Thymus (tissue), 11 donors: ENCODE measurements around the gene TMCC3. TPM values are rescaled to one million over a fixed set of nuclear protein-coding genes. Genes with fewer than 3 reads are reported as not detected.

Experiments used
- DNase-seq, 9 donors: peaks; one replicate each; pipeline ENCODE4 v3.0.0-alpha.2; 2013; ENCODE audit warnings: low spot score in 9 of 9, low read depth in 6 of 9, missing footprints in 1 of 9
- H3K27ac ChIP-seq, 2 donors: one replicate each; pipeline ENCODE4 v1.5.1; 2013; ENCODE audit warnings: control low read depth in 1 of 2, low read depth in 1 of 2, low read length in 1 of 2, mild to moderate bottlenecking in 1 of 2, moderate library complexity in 1 of 2
- H3K27me3 ChIP-seq, 2 donors: one replicate each; pipeline ENCODE4 v1.5.1; 2013; ENCODE audit warnings: low read length in 1 of 2; ENCODE audit not compliant: control insufficient read depth in 2 of 2, insufficient read depth in 1 of 2
- H3K36me3 ChIP-seq, 2 donors: one replicate each; pipeline ENCODE4 v1.5.1; 2013; ENCODE audit warnings: low read length in 1 of 2, mild to moderate bottlenecking in 1 of 2, moderate library complexity in 1 of 2; ENCODE audit not compliant: control insufficient read depth in 2 of 2, insufficient read depth in 2 of 2
- H3K4me1 ChIP-seq, 2 donors: one replicate each; pipeline ENCODE4 v1.5.1; 2013; ENCODE audit warnings: low read length in 2 of 2; ENCODE audit not compliant: control insufficient read depth in 2 of 2, insufficient read depth in 2 of 2
- H3K4me3 ChIP-seq, 2 donors: one replicate each; pipeline ENCODE4 v1.5.1; 2013; ENCODE audit warnings: low read length in 2 of 2, control low read depth in 1 of 2, mild to moderate bottlenecking in 1 of 2
- H3K9me3 ChIP-seq, 2 donors: one replicate each; pipeline ENCODE4 v1.5.1; 2013; ENCODE audit warnings: low read length in 1 of 2, mild to moderate bottlenecking in 1 of 2; ENCODE audit not compliant: control insufficient read depth in 2 of 2, insufficient read depth in 1 of 2
- WGBS: extraction: QIAGEN DNeasy Blood & Tissue Kit; methylation state at CpG from one replicate; pipeline ENCODE4 v1.1.7; 2013; 5-methylcytosine and 5-hydroxymethylcytosine counted together
- polyA plus RNA-seq: library from polyadenylated mRNA; stranded (reverse); fragments of 200-250 nt; gene quantifications from one replicate; pipeline ENCODE4 v1.2.3, GENCODE V29; 2013
- total RNA-seq: library from RNA; stranded (reverse); fragments of 120-200 nt; gene quantifications from one replicate; pipeline ENCODE4 v1.2.4, GENCODE V29; 2013
- donor health status: healthy.

TMCC3 gene
- total and polyA plus RNA-seq, 2 donors = 3.0 to 4.0 TPM

DNA sequence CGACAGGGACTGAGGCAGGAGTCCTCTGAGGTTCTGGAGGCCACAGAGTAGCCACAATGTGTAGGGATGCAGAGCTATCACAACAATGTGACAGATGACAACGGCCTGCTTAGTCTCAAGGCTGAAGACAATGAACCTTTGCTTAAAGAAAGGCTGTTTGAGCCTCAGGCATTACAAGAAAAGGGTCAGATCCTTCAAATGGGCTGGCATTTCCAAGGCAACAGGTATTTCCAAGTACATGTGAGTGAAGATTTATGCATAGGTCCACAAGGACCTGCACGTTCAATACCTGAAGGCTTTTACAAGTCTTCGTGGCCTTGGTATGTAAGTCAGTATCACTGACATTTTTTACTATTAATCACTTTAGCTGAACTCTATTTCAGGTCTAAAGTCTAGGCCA lies 62.0 kb downstream of the TMCC3 start:
- no peak for DNase-seq
- H3K4me1 ChIP-seq = no peaks in the 10 kb centered on the region

DNA sequence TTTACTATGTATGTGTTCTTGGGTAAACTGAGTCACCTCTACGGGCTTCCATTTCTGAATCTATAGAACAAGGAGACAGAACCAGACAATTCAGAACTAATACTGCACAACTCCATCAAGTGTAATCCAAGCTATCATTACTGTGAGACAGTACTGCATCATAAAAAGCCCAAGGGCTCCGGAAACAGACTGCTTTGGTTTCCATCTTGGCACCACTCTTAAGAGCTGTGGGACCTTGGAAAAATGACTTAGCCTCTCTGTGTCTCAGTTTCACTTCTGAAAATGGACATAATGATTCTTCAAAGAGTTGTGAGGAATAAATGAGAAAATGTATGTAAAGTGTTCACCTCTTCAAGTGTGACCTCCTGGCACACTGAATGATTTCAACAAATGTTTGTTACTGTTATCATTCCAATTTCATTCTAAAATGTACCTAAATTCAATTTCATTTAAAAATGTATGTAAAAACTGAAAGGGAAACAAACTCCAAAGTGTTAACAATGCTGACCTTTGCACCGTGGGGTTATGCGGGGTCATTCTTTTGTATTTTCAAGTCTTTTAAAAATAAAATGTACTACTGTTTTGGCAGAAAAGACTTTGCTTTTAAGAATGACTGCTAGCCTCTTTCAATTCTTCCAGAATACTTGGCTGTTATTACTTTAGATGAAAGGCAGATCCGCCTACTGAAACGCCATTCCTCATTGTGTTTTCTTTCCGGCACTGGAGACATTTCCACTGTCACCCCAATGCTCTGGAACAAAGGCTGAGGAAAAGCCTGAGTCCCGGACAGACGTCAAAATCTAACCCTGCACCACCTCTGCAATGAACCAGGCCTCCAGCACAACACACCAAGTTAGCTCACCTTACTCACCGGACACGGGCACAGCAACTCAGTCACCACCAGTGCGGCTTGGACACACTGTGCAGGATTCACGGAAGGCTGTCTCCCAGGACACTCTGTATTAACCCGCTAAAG lies 62.8 kb downstream of the TMCC3 start:
- Histone ChIP-seq H3K9me3 (no peaks in the 10 kb centered on the region), H3K36me3 (no peaks in the 10 kb centered on the region), H3K4me1 (no peaks in the 10 kb centered on the region), H3K27me3 (no peaks in the 10 kb centered on the region), H3K4me3 (no peak overlapping the region), H3K27ac (no peak overlapping the region)
- DNase-seq = no peak
- WGBS = 95% methylated on average over 14 of the region's 14 CpGs

More for the DNA sequence above, 62.0 kb downstream of the TMCC3 start:
- 83% methylated on average over 4 of the region's 4 CpGs for WGBS
- Histone ChIP-seq H3K27me3 (no peaks in the 10 kb centered on the region), H3K27ac (no peak overlapping the region), H3K4me3 (no peak overlapping the region), H3K9me3 (no peaks in the 10 kb centered on the region), H3K36me3 (no peaks in the 10 kb centered on the region)

DNA sequence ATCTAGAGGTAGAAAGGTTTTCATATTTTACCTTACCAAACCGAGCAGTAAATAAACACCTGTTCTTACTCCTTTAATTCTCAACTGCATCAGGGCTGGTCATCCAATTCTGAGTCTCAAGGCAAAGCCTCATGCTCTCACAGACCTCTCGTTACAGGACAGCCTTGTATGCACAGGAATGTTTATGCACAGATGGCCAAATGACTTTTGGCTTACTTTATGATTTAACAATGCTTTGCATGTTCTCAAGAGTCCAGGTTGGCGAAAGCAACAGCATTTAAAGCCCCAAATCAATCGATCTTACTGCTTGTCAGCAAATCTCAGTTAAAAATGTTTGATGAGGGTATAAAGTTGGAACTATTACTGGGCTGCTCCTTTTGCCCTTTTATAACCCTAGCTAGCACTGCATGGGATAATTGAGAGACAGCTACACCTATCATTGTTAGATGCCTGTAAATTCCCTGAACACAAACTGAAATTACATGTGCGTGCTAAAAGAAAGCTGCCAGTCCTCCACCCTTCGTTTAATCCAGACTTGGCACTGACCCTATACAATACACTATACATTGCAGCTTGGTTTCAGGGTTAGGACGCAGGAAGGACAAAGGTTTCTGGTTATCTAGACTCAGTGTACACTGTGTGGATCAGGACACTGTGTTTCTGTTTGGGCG lies 63.6 kb downstream of the TMCC3 start:
- Histone ChIP-seq H3K9me3 (no peaks in the 10 kb centered on the region), H3K4me1 (no peaks in the 10 kb centered on the region), H3K4me3 (no peak overlapping the region), H3K27me3 (no peaks in the 10 kb centered on the region), H3K36me3 (no peaks in the 10 kb centered on the region), H3K27ac (no peak overlapping the region)
- WGBS = 93% methylated on average over 8 of the region's 8 CpGs
- DNase-seq = no peak

DNA sequence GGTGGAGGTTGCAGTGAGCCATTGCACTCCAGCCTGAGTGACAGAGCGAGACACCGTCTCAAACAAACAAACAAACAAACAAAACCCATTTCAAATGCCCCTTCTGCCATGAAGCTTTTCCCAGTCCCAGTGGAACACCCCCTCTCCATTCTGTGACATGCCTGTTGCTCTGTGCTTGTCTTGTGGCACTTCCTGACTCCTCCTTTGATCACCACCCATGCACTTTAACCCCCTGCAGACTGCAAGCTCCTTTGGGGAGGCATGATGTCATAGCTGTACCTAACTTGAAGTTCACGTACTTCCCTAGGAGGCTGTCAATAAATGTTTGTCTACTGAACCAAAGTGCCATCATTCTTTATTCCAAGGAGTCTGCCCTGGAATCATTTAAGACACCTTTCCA lies 64.7 kb downstream of the TMCC3 start:
- Histone ChIP-seq H3K4me3 (no peak overlapping the region), H3K27me3 (no peaks in the 10 kb centered on the region), H3K9me3 (no peaks in the 10 kb centered on the region), H3K4me1 (no peaks in the 10 kb centered on the region), H3K27ac (no peak overlapping the region), H3K36me3 (no peaks in the 10 kb centered on the region)
- 89% methylated on average over 3 of the region's 3 CpGs for WGBS
- DNase-seq = peak in 3 of 9 donors; percentile 13 to 34 (median 20)

DNA sequence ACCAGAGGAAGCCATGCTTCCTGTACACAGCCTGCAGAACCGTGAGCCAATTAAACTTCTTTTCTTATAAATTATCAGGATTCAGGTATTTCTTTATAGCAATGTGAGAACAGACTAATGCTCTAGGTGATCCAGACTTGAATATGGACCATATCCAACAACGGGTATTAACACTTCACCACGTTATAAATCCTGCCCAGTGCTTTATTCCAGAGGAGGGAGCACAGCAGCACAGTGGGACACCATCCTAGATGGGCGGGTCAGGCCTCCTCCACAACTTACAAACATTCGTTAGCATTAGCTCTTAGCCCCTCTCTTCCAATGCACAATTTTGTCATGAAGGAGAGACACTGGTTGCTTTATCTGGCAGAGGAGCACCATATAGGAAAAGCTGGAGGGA lies 66.0 kb downstream of the TMCC3 start:
- no peaks in the 10 kb centered on the region for H3K4me1 ChIP-seq
- no peaks in the 10 kb centered on the region for H3K27me3 ChIP-seq
- no peaks in the 10 kb centered on the region for H3K36me3 ChIP-seq
- H3K27ac ChIP-seq = no peak overlapping the region
- no peaks in the 10 kb centered on the region for H3K9me3 ChIP-seq
- WGBS = 84% methylated on average over 5 of the region's 5 CpGs
- no peak overlapping the region for H3K4me3 ChIP-seq
- no peak for DNase-seq

DNA sequence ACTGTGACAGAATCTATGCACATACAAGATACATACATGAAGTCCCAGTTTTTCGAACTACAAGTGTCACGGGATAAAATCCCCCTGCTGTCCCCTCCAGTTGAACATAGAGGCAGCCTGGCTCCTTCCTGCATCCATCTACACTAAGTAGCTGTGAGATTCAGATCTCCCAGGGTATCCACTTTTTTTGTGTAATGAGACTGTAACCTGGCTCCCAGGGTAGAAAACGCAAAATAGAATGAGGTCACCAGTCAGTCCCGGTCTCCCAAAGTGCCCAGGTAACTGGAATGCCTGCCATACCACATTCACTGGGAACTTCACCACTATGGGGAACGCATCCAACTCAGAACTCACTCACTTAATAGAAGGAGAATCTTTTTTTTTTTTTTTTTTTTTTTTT lies 67.8 kb downstream of the TMCC3 start:
- WGBS = 96% methylated on average over 5 of the region's 5 CpGs
- DNase-seq = no peak
- H3K4me3 ChIP-seq = no peak overlapping the region
- H3K9me3 ChIP-seq = no peaks in the 10 kb centered on the region
- no peaks in the 10 kb centered on the region for H3K27me3 ChIP-seq
- no peak overlapping the region for H3K27ac ChIP-seq
- H3K36me3 ChIP-seq = no peaks in the 10 kb centered on the region
- no peaks in the 10 kb centered on the region for H3K4me1 ChIP-seq

DNA sequence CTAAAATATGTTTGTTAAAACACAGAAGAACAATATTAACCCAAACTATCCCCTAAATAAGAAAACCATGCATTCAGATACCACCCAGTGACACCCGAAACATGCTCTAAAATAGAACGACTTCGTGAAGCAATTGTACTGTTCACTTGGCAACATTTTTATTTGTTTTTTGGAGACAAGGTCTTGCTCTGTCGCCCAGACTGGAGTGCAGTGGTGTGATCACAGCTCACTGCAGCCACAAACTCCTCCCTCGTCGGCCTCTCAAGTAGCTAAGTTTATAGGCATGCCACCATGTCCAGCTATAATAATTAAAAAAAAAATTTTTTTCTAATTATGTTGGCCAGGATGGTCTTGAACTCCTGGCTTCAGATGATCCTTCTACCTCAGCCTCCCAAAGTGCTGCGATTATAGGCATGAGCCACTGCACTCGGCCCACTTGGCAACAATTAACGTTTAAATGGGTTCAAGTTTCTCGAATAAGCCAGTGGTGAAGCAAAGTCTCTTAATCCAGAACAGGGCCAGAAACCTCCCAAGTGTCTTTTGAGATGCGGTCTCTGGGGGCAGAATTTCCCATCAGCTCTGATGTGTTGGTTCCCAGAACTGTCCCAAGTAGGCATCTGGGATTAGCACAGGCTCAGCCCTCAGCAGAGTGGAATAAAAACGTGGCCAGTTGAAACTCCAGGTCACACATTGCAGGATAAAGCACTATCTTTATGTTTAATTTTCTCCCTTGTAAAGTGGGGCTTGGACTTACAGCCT lies 74.5 kb downstream of the TMCC3 start:
- Histone ChIP-seq H3K36me3 (no peaks in the 10 kb centered on the region), H3K27ac (no peak overlapping the region), H3K27me3 (no peaks in the 10 kb centered on the region), H3K9me3 (no peaks in the 10 kb centered on the region), H3K4me3 (no peak overlapping the region), H3K4me1 (no peaks in the 10 kb centered on the region)
- 88% methylated on average over 12 of the region's 12 CpGs for WGBS
- no peak for DNase-seq

DNA sequence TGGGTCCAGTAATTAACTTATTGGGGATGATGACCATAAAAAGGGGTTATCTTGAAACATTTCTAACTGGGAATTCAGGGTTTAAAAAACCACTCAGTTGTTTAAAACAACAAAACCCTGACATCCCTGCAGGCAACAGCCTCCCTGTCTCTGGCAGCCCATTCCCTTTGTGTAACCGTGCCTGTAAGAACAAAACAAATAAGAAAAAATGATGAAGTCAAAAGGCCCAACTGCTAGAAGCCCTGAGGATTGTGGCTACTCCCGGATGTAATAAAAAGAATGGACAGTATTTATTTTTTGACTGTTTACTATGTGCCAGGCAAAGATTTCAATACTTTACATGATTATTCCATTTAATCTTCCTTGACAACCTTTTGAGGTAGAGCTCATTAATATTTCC lies 75.3 kb downstream of the TMCC3 start:
- no peak overlapping the region for H3K4me3 ChIP-seq
- DNase-seq = no peak
- no peaks in the 10 kb centered on the region for H3K27me3 ChIP-seq
- no peaks in the 10 kb centered on the region for H3K9me3 ChIP-seq
- H3K4me1 ChIP-seq = no peaks in the 10 kb centered on the region
- WGBS = 97% methylated on average over 2 of the region's 2 CpGs
- no peak overlapping the region for H3K27ac ChIP-seq
- H3K36me3 ChIP-seq = no peaks in the 10 kb centered on the region

DNA sequence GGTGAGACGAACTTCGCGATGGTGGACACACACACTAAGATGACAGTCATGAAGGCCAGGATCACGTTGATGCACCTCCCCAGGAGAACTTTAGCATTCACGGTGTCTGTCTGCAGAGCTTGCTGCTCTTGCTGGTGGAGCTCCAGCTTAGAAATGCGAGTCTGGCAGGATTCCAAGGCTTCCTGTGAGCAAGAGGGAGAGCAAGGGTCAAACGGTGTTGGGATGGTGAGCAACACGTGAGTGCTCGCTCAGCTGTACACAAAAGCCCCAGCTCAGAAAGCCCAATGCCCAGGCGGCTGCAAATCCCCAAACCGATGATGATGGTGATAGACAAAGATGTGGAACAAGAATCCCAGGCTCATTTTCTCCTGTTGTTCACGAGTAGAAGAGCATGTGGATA lies 78.8 kb downstream of the TMCC3 start:
- Histone ChIP-seq H3K9me3 (no peaks in the 10 kb centered on the region), H3K27me3 (no peaks in the 10 kb centered on the region), H3K36me3 (no peaks in the 10 kb centered on the region), H3K27ac (no peak overlapping the region), H3K4me1 (no peaks in the 10 kb centered on the region), H3K4me3 (no peak overlapping the region)
- DNase-seq = no peak
- 87% methylated on average over 12 of the region's 12 CpGs for WGBS
